Tibial nerve (tissue), 3 donors: ENCODE results near the gene GIMAP4.

Source experiments
- POLR2A ChIP-seq, 2 donors: fragments of 450-650 bp; IDR thresholded peaks; one replicate each; pipeline ENCODE4 v1.6.1; 2017; ENCODE audit warnings: antibody characterized with exemption in 2 of 2, mild to moderate bottlenecking in 2 of 2, moderate library complexity in 2 of 2
- TF ChIP-seq, protein P1 (sequence below), 5 experiments: fragments of 200-600 bp in 3 of 5; fragments of 450-650 bp in 2 of 5; sonication (generic) in 3 of 5; IDR thresholded peaks; one replicate each; pipeline ENCODE4 v1.5.1; 2016 to 2019; ENCODE audit warnings: antibody characterized with exemption in 5 of 5, mild to moderate bottlenecking in 3 of 5, moderate library complexity in 2 of 5

- TF ChIP-seq, protein P1, sequence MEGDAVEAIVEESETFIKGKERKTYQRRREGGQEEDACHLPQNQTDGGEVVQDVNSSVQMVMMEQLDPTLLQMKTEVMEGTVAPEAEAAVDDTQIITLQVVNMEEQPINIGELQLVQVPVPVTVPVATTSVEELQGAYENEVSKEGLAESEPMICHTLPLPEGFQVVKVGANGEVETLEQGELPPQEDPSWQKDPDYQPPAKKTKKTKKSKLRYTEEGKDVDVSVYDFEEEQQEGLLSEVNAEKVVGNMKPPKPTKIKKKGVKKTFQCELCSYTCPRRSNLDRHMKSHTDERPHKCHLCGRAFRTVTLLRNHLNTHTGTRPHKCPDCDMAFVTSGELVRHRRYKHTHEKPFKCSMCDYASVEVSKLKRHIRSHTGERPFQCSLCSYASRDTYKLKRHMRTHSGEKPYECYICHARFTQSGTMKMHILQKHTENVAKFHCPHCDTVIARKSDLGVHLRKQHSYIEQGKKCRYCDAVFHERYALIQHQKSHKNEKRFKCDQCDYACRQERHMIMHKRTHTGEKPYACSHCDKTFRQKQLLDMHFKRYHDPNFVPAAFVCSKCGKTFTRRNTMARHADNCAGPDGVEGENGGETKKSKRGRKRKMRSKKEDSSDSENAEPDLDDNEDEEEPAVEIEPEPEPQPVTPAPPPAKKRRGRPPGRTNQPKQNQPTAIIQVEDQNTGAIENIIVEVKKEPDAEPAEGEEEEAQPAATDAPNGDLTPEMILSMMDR (IDR thresholded peaks at IDR 0.05) = no peak
- no peak for TF ChIP-seq POLR2A (IDR thresholded peaks at IDR 0.05)
Observed at GRCh38 chr7:150567169-150567568, at the start of gene GIMAP4.
